Nephron (organoid): ENCODE measurements around the gene TSPAN11.

Source experiments
- H3K27ac Mint-ChIP-seq, 3 experiments: 2 replicates each; pipeline ENCODE4 v1.8.0; 2020; ENCODE audit warnings: mixed read lengths in 3 of 3, mild to moderate bottlenecking in 2 of 3, moderate library complexity in 1 of 3
- H3K27me3 Mint-ChIP-seq: 2 replicates; pipeline ENCODE4 v1.8.0; 2021; ENCODE audit warnings: low read depth, mild to moderate bottlenecking, moderate library complexity, mixed read lengths
- H3K36me3 Mint-ChIP-seq: 2 replicates; pipeline ENCODE4 v1.8.0; 2020; ENCODE audit warnings: low read depth, mixed read lengths
- H3K4me1 Mint-ChIP-seq: 2 replicates; pipeline ENCODE4 v1.8.0; 2020; ENCODE audit warnings: mixed read lengths
- H3K4me3 Mint-ChIP-seq, 3 experiments: 2 replicates each; pipeline ENCODE4 v1.8.0; 2020; ENCODE audit warnings: mild to moderate bottlenecking in 3 of 3, mixed read lengths in 3 of 3, moderate library complexity in 2 of 3
- H3K9me3 Mint-ChIP-seq: 2 replicates; pipeline ENCODE4 v1.8.0; 2020; ENCODE audit warnings: mixed read lengths
- TF ChIP-seq, protein P1 (sequence below), 3 experiments: fragments of 200-600 bp; sonication (generic); IDR thresholded peaks; one replicate each; pipeline ENCODE4 v1.5.0; 2021; ENCODE audit warnings: antibody characterized with exemption in 3 of 3; ENCODE audit not compliant: unreplicated experiment in 3 of 3

Gene TSPAN11

DNA sequence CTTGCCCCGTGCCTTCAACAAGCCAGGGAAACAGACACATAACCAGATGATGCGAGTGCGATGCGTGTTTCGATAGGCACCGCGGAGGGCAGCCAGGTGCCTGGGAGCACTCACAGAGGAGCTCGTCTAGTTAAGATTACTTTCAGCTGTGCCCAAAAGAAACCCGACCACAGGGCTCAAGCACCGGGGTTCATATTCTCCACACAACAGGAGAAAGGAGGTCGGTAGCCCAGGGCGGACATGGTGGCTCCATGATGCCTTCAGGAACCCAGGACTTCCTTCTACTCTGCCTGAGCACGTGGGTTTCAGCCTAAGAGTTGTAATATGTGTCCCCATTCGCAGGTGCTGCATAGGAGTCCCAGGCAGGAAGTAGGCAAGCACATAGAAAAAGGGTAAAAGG, 93.4 kb downstream of the TSPAN11 start:
- Mint-ChIP-seq H3K9me3 (no peaks in the 10 kb centered on the region), H3K4me1 (peaks cover 5% of the 10 kb centered on the region), H3K27ac (no peak overlapping the region), H3K4me3 (no peak overlapping the region), H3K27me3 (peaks cover 9% of the 10 kb centered on the region), H3K36me3 (no peaks in the 10 kb centered on the region)
- TF ChIP-seq, protein P1, sequence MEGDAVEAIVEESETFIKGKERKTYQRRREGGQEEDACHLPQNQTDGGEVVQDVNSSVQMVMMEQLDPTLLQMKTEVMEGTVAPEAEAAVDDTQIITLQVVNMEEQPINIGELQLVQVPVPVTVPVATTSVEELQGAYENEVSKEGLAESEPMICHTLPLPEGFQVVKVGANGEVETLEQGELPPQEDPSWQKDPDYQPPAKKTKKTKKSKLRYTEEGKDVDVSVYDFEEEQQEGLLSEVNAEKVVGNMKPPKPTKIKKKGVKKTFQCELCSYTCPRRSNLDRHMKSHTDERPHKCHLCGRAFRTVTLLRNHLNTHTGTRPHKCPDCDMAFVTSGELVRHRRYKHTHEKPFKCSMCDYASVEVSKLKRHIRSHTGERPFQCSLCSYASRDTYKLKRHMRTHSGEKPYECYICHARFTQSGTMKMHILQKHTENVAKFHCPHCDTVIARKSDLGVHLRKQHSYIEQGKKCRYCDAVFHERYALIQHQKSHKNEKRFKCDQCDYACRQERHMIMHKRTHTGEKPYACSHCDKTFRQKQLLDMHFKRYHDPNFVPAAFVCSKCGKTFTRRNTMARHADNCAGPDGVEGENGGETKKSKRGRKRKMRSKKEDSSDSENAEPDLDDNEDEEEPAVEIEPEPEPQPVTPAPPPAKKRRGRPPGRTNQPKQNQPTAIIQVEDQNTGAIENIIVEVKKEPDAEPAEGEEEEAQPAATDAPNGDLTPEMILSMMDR (IDR thresholded peaks at IDR 0.05; ENCODE audit: unreplicated experiment in 3 of 3) = no peak

DNA sequence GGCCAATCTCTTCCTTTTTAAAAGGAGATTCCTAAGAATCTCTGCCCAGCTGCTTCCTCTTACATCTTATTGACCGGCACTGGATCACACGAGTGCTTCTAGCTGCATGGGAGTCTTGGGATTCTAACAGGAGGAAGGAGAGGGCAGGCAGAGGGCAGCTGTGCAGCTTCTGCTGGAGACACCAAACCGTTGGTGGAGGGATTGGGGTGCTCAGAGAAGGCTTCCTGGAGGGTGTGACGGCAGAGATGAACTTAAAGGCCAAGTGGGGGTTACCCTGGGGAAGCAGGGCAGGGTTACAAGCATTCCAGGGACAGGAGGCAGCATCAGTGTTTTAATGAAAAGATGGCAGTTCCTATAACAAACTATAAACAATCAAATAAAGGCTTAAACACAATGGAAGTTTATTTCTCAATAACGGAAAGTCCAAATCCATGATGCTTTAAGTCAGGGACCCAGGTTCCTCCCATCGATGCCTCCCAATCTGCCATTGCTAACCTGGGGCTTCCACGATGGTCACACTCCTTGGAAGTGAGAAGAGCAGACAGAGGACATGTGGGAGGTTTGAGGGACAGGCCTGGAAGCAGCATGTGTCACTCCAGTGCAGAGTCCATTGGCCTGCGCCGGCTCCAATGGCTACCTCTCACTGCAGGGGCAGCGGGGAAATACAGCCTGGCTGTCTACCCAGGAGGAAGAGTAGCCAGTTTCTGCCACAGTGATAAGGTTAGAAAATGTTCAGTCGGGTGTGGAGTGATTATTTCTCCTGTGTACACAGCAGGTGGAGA, 94.0 kb downstream of the TSPAN11 start:
- H3K4me3 Mint-ChIP-seq = no peak overlapping the region

DNA sequence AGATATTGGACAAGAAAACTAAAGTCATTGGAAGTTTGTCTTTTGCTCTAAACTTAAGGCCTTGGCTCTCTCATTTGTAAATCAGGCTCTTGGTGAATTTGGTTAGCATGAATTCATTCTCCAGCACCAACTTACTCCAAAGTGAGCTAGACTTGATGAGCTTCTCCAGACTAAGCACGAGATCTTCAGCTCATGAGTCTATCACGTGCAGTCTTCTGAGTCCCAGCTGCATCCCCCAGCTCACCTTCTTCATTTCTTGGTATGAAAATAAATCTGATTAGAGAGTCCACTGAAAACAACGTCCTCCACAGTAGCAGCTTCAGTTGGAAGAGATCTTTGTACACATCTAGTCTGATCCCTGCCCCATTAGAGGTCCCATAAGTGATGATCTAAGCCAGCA, 94.6 kb downstream of the TSPAN11 start:
- no peaks in the 10 kb centered on the region for H3K9me3 Mint-ChIP-seq
- no peak overlapping the region for H3K27ac Mint-ChIP-seq
- TF ChIP-seq, protein P1 (IDR thresholded peaks at IDR 0.05; ENCODE audit: unreplicated experiment in 3 of 3) = no peak
- H3K36me3 Mint-ChIP-seq = no peaks in the 10 kb centered on the region
- peaks cover 4% of the 10 kb centered on the region for H3K27me3 Mint-ChIP-seq
- H3K4me1 Mint-ChIP-seq = peaks cover 3% of the 10 kb centered on the region
- H3K4me3 Mint-ChIP-seq = no peak overlapping the region

More for the DNA sequence above, 94.0 kb downstream of the TSPAN11 start:
- Mint-ChIP-seq H3K36me3 (no peaks in the 10 kb centered on the region), H3K9me3 (no peaks in the 10 kb centered on the region), H3K27ac (no peak overlapping the region), H3K4me1 (peaks cover 5% of the 10 kb centered on the region), H3K27me3 (peaks cover 4% of the 10 kb centered on the region)
- TF ChIP-seq, protein P1 (IDR thresholded peaks at IDR 0.05; ENCODE audit: unreplicated experiment in 3 of 3) = no peak

DNA sequence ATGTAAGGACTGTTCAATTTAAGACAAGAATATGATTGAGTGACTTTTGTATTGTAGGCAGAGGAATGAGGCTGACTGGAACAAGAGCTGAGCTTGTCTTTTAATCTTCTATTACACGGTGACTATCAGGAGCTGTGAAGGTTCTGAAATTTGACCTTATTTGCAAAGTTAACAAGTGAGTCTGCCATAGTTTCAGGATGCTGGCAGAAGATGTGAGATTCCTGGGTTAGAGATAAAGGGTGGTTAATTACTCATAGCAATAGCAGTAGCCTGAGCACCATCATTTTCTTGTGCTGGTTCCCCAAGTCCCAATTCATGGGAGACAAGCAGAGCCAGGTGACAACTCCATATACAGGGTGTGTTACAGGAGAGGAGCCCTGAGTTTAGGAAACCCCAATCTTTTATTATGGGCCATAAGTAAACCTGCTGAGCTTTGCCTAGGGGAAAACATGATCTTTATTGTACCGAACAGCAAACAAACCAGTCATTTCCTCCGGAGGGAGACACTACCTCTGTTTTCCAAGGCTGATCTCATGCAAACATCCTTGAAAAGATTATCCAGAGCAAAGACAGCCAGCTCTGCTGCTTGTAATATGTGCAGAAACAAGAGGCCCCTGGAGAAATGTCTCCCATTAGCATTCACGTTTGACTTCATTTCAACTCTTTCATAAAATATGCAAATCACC, 95.4 kb downstream of the TSPAN11 start:
- no peak overlapping the region for H3K27ac Mint-ChIP-seq
- no peak overlapping the region for H3K4me3 Mint-ChIP-seq
- TF ChIP-seq, protein P1 (IDR thresholded peaks at IDR 0.05; ENCODE audit: unreplicated experiment in 3 of 3) = no peak

DNA sequence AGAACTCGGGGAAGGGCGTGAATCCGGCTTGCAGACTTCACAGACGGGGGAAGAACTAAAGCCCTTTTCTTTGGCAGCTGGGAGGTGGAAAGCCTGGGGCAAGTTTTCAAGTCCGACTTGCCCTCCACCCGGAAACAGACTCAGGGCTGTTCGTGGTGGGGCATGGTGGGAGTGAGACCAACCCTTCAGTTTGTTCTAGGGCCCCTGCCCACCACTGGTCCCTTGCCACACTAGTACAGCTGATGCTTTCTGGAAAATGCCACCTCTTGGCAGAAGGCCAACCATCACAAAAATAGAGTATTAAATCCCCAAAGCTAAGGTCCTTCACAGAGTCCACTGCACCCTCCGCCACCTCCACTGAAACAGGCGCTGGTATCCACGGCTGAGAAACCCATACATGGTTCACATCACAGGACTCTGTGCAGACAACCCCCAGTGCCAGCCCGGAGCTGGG, 96.8 kb downstream of the TSPAN11 start:
- Mint-ChIP-seq H3K4me3 (no peak overlapping the region), H3K36me3 (no peaks in the 10 kb centered on the region), H3K27ac (no peak overlapping the region), H3K4me1 (no peaks in the 10 kb centered on the region), H3K27me3 (peaks cover 4% of the 10 kb centered on the region), H3K9me3 (peaks cover 2% of the 10 kb centered on the region)
- TF ChIP-seq, protein P1 (IDR thresholded peaks at IDR 0.05; ENCODE audit: unreplicated experiment in 3 of 3) = no peak

More for the DNA sequence above, 95.4 kb downstream of the TSPAN11 start:
- Mint-ChIP-seq H3K9me3 (no peaks in the 10 kb centered on the region), H3K36me3 (no peaks in the 10 kb centered on the region), H3K27me3 (peaks cover 4% of the 10 kb centered on the region), H3K4me1 (no peaks in the 10 kb centered on the region)
